WTC11 (cell line): ENCODE results near the gene CACNA2D1. TPM values are rescaled to one million over a fixed set of nuclear protein-coding genes. Genes with fewer than 3 reads are reported as not detected.

Experiments used
- ATAC-seq: fragments of 200-7000 bp; cut with Tn5 transposase; 2 replicates; pipeline ENCODE4 v1.10.0; 2021; ENCODE audit warnings: mild to moderate bottlenecking, moderate library complexity
- CTCF ChIA-PET: fragments of 300-600 bp; sonication (Branson Sonifier 250); formaldehyde crosslinking; loops from one replicate; lab custom pipeline; 2021; ENCODE audit warnings: antibody characterized with exemption; lab: Charles Lee
- POLR2A ChIA-PET: fragments of 350-600 bp; sonication (Branson Sonifier 250); formaldehyde crosslinking; loops from one replicate; lab custom pipeline; 2021; ENCODE audit warnings: antibody characterized with exemption; lab: Charles Lee
- DNase-seq: peaks from one replicate; pipeline ENCODE4 v3.0.0; 2021; ENCODE audit warnings: low spot score
- H3K27ac Mint-ChIP-seq: 2 replicates; pipeline ENCODE4 v1.8.0; 2021; ENCODE audit warnings: mixed read lengths
- H3K27me3 Mint-ChIP-seq: 2 replicates; pipeline ENCODE4 v1.8.0; 2021; ENCODE audit warnings: low read depth, mild to moderate bottlenecking, moderate library complexity, mixed read lengths
- H3K36me3 Mint-ChIP-seq: 2 replicates; pipeline ENCODE4 v1.8.0; 2021; ENCODE audit warnings: mixed read lengths
- H3K4me1 Mint-ChIP-seq: 2 replicates; pipeline ENCODE4 v1.8.0; 2022; ENCODE audit warnings: mixed read lengths
- H3K4me3 Mint-ChIP-seq: 2 replicates; pipeline ENCODE4 v1.8.0; 2021; ENCODE audit warnings: mild to moderate bottlenecking, moderate library complexity, mixed read lengths
- H3K9me3 Mint-ChIP-seq: 2 replicates; pipeline ENCODE4 v1.8.0; 2021; ENCODE audit warnings: mixed read lengths
- FOXJ3 ChIP-seq: sonication (generic); formaldehyde crosslinking; IDR thresholded peaks from 2 replicates; pipeline ENCODE4 v1.9.0; 2021; ENCODE audit warnings: missing genetic modification reagents, mild to moderate bottlenecking, borderline replicate concordance
- GTF2I ChIP-seq: fragments of 250-450 bp; sonication (Bioruptor Pico); conservative IDR thresholded peaks from 2 replicates; pipeline ENCODE4 v1.4.0; 2021; ENCODE audit warnings: mild to moderate bottlenecking
- JAZF1 ChIP-seq: fragments of 250-450 bp; sonication (Bioruptor Pico); IDR thresholded peaks from 2 replicates; pipeline ENCODE4 v1.9.0; 2021; ENCODE audit warnings: moderate library complexity, mild to moderate bottlenecking, inconsistent platforms
- NFATC4 ChIP-seq: fragments of 250-450 bp; sonication (Bioruptor Pico); IDR thresholded peaks from 2 replicates; pipeline ENCODE4 v1.9.0; 2021; ENCODE audit warnings: mild to moderate bottlenecking
- NR2C2 ChIP-seq: sonication (generic); formaldehyde crosslinking; IDR thresholded peaks from 2 replicates; pipeline ENCODE4 v1.8.0; 2022; ENCODE audit warnings: mild to moderate bottlenecking, missing genetic modification reagents
- TCF7 ChIP-seq: sonication (generic); formaldehyde crosslinking; IDR thresholded peaks from 2 replicates; pipeline ENCODE4 v1.8.0; 2022; ENCODE audit warnings: mild to moderate bottlenecking, low read depth, missing genetic modification reagents, moderate library complexity
- ZNF121 ChIP-seq: sonication (generic); formaldehyde crosslinking; IDR thresholded peaks from 2 replicates; pipeline ENCODE4 v1.8.0; 2023; ENCODE audit warnings: missing genetic modification reagents
- ZNF232 ChIP-seq: sonication (generic); formaldehyde crosslinking; IDR thresholded peaks from 2 replicates; pipeline ENCODE4 v1.8.0; 2022; ENCODE audit warnings: mild to moderate bottlenecking, missing genetic modification reagents
- ZNF263 ChIP-seq: sonication (generic); formaldehyde crosslinking; IDR thresholded peaks from 2 replicates; pipeline ENCODE4 v1.8.1; 2022; ENCODE audit warnings: low read depth, mild to moderate bottlenecking, moderate library complexity, missing genetic modification reagents
- ZNF317 ChIP-seq: sonication (generic); formaldehyde crosslinking; IDR thresholded peaks from 2 replicates; pipeline ENCODE4 v1.8.1; 2023; ENCODE audit warnings: low read depth, mild to moderate bottlenecking, moderate library complexity, missing genetic modification reagents, borderline replicate concordance
- ZNF671 ChIP-seq: fragments of 250-450 bp; sonication (Bioruptor Pico); IDR thresholded peaks from 2 replicates; pipeline ENCODE4 v1.8.0; 2021; ENCODE audit warnings: mild to moderate bottlenecking
- total RNA-seq: library from RNA; stranded (reverse); gene quantifications from 3 replicates; pipeline ENCODE4 v1.2.3, GENCODE V29; 2021
- TF ChIP-seq, protein P1 (sequence below): sonication (generic); formaldehyde crosslinking; IDR thresholded peaks from 2 replicates; pipeline ENCODE4 v1.8.1; 2022; ENCODE audit warnings: missing genetic modification reagents, borderline replicate concordance
- TF ChIP-seq, protein P2 (sequence below): sonication (generic); formaldehyde crosslinking; IDR thresholded peaks from 2 replicates; pipeline ENCODE4 v1.8.0; 2022; ENCODE audit warnings: mild to moderate bottlenecking, missing genetic modification reagents
- TF ChIP-seq, protein P3 (sequence below): fragments of 250-450 bp; sonication (Bioruptor Pico); IDR thresholded peaks from 2 replicates; pipeline ENCODE4 v1.9.0; 2021; ENCODE audit warnings: mild to moderate bottlenecking
- TF ChIP-seq, protein P4 (sequence below): sonication (generic); formaldehyde crosslinking; conservative IDR thresholded peaks from 2 replicates; pipeline ENCODE4 v1.8.1; 2023; ENCODE audit warnings: mild to moderate bottlenecking, low read depth, missing genetic modification reagents, moderate library complexity
- TF ChIP-seq, protein P5 (sequence below): sonication (generic); formaldehyde crosslinking; IDR thresholded peaks from 2 replicates; pipeline ENCODE4 v1.8.1; 2022; ENCODE audit warnings: mild to moderate bottlenecking, moderate library complexity, missing genetic modification reagents
- TF ChIP-seq, protein P6 (sequence below): sonication (generic); formaldehyde crosslinking; IDR thresholded peaks from 2 replicates; pipeline ENCODE4 v1.8.1; 2022; ENCODE audit warnings: low read depth, missing genetic modification reagents, borderline replicate concordance

Gene CACNA2D1
- total RNA-seq, 1 experiment from 2014 or later = 33.3 TPM

DNA sequence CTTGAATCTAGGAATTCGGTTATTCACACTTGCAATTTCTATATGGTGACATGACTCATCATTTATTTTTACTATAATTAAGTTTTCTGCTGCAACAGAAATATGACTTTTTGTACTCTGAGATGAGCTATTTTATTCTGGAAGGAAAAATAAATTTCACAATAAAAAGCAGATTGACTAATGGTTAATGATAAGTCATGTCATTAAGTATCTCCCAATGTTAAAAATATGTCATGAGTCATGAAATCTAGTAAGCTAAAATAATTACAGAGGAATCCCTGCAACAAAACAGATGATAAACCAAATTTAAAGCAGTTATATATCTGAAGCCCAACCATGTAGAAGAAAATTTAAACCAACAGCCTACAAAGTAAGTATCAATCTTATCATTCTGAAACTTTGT, 149.2 kb downstream of the CACNA2D1 start:
- Mint-ChIP-seq H3K4me1 (peaks cover 13% of the 10 kb centered on the region), H3K27me3 (no peaks in the 10 kb centered on the region), H3K9me3 (peaks cover 9% of the 10 kb centered on the region), H3K27ac (no peak overlapping the region), H3K36me3 (peaks cover 14% of the 10 kb centered on the region), H3K4me3 (no peak overlapping the region)
- ChIA-PET POLR2A (no interaction called here), CTCF (no interaction called here)
- ATAC-seq (no peak), DNase-seq (no peak)
- no peak for TF ChIP-seq GTF2I (CRISPR knock-in tag)
- no peak for TF ChIP-seq ZNF121
- TF ChIP-seq, protein P1, sequence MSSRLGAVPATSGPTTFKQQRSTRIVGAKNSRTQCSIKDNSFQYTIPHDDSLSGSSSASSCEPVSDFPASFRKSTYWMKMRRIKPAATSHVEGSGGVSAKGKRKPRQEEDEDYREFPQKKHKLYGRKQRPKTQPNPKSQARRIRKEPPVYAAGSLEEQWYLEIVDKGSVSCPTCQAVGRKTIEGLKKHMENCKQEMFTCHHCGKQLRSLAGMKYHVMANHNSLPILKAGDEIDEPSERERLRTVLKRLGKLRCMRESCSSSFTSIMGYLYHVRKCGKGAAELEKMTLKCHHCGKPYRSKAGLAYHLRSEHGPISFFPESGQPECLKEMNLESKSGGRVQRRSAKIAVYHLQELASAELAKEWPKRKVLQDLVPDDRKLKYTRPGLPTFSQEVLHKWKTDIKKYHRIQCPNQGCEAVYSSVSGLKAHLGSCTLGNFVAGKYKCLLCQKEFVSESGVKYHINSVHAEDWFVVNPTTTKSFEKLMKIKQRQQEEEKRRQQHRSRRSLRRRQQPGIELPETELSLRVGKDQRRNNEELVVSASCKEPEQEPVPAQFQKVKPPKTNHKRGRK = no peak
- no peak for TF ChIP-seq ZNF671
- TF ChIP-seq JAZF1 (CRISPR knock-in tag) = no peak
- TF ChIP-seq TCF7 = no peak
- TF ChIP-seq ZNF317 (CRISPR knock-in tag) = no peak
- TF ChIP-seq, protein P2, sequence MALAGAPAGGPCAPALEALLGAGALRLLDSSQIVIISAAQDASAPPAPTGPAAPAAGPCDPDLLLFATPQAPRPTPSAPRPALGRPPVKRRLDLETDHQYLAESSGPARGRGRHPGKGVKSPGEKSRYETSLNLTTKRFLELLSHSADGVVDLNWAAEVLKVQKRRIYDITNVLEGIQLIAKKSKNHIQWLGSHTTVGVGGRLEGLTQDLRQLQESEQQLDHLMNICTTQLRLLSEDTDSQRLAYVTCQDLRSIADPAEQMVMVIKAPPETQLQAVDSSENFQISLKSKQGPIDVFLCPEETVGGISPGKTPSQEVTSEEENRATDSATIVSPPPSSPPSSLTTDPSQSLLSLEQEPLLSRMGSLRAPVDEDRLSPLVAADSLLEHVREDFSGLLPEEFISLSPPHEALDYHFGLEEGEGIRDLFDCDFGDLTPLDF (CRISPR knock-in tag) = no peak
- no peak for TF ChIP-seq FOXJ3 (CRISPR knock-in tag)
- TF ChIP-seq, protein P3, sequence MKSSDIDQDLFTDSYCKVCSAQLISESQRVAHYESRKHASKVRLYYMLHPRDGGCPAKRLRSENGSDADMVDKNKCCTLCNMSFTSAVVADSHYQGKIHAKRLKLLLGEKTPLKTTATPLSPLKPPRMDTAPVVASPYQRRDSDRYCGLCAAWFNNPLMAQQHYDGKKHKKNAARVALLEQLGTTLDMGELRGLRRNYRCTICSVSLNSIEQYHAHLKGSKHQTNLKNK (CRISPR knock-in tag) = no peak
- TF ChIP-seq NR2C2 = no peak
- TF ChIP-seq, protein P4, sequence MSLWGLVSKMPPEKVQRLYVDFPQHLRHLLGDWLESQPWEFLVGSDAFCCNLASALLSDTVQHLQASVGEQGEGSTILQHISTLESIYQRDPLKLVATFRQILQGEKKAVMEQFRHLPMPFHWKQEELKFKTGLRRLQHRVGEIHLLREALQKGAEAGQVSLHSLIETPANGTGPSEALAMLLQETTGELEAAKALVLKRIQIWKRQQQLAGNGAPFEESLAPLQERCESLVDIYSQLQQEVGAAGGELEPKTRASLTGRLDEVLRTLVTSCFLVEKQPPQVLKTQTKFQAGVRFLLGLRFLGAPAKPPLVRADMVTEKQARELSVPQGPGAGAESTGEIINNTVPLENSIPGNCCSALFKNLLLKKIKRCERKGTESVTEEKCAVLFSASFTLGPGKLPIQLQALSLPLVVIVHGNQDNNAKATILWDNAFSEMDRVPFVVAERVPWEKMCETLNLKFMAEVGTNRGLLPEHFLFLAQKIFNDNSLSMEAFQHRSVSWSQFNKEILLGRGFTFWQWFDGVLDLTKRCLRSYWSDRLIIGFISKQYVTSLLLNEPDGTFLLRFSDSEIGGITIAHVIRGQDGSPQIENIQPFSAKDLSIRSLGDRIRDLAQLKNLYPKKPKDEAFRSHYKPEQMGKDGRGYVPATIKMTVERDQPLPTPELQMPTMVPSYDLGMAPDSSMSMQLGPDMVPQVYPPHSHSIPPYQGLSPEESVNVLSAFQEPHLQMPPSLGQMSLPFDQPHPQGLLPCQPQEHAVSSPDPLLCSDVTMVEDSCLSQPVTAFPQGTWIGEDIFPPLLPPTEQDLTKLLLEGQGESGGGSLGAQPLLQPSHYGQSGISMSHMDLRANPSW = no peak
- TF ChIP-seq NFATC4 (CRISPR knock-in tag) = no peak

DNA sequence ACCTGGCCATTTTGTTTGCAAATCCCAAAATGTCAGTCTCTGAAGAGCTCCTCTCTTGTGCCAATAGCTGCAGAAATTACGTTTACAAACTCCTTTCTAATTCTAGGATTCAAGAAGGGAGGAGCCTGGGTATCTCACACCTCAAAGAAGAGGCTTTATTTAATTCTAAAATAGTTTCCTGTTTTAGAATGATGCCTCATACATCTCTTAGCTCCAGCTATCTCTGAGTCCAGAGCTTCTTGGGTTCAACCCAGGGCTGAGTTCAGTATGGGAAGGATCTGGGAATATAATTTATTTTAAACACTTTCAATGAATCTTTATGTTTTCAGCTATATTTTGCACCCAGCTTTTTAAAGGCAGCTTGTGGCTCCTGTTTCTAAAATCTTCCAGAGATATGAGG, 150.1 kb downstream of the CACNA2D1 start:
- H3K27ac Mint-ChIP-seq = no peak overlapping the region
- DNase-seq = no peak
- H3K27me3 Mint-ChIP-seq = no peaks in the 10 kb centered on the region
- TF ChIP-seq, protein P5, sequence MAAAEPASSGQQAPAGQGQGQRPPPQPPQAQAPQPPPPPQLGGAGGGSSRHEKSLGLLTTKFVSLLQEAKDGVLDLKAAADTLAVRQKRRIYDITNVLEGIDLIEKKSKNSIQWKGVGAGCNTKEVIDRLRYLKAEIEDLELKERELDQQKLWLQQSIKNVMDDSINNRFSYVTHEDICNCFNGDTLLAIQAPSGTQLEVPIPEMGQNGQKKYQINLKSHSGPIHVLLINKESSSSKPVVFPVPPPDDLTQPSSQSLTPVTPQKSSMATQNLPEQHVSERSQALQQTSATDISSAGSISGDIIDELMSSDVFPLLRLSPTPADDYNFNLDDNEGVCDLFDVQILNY = no peak
- TF ChIP-seq ZNF263 (CRISPR knock-in tag) (no peak), ZNF232 (CRISPR knock-in tag) (no peak)
- TF ChIP-seq, protein P6, sequence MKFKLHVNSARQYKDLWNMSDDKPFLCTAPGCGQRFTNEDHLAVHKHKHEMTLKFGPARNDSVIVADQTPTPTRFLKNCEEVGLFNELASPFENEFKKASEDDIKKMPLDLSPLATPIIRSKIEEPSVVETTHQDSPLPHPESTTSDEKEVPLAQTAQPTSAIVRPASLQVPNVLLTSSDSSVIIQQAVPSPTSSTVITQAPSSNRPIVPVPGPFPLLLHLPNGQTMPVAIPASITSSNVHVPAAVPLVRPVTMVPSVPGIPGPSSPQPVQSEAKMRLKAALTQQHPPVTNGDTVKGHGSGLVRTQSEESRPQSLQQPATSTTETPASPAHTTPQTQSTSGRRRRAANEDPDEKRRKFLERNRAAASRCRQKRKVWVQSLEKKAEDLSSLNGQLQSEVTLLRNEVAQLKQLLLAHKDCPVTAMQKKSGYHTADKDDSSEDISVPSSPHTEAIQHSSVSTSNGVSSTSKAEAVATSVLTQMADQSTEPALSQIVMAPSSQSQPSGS (CRISPR knock-in tag) = no peak
- CTCF ChIA-PET = interaction anchor here (1.0 kb wide), 1 partner anchor 9 kb away, joined by 4 read pairs; no protein-coding TSS in a partner anchor
- POLR2A ChIA-PET = no interaction called here
- peaks cover 14% of the 10 kb centered on the region for H3K36me3 Mint-ChIP-seq
- peaks cover 9% of the 10 kb centered on the region for H3K9me3 Mint-ChIP-seq
- H3K4me3 Mint-ChIP-seq = no peak overlapping the region
- ATAC-seq = no peak
- peaks cover 17% of the 10 kb centered on the region for H3K4me1 Mint-ChIP-seq
